HEK293T (cell line): Measurements from ENCODE around the gene LRP1B.

ENCODE experiments used
- CTCF ChIA-PET: fragments of 350-600 bp; formaldehyde crosslinking; extraction: SDS; loops from one replicate; lab custom pipeline; 2021; ENCODE audit warnings: antibody characterized with exemption, inconsistent platforms; lab: Yijun Ruan, JAX
- POLR2A ChIA-PET: fragments of 350-600 bp; formaldehyde crosslinking; extraction: SDS; loops from one replicate; lab custom pipeline; 2020; ENCODE audit warnings: antibody characterized with exemption, inconsistent platforms; lab: Yijun Ruan, JAX
- DNase-seq: peaks from one replicate; pipeline ENCODE4 v3.0.0; 2012; ENCODE audit warnings: mixed read lengths; ENCODE audit errors: extremely low spot score
- ARNT ChIP-seq: fragments of 450-650 bp; IDR thresholded peaks from 2 replicates; pipeline ENCODE4 v1.6.1; 2017; ENCODE audit warnings: mild to moderate bottlenecking
- BHLHE40 ChIP-seq: fragments of 450-650 bp; IDR thresholded peaks from 2 replicates; pipeline ENCODE4 v1.6.1; 2016; ENCODE audit warnings: mild to moderate bottlenecking, moderate library complexity, borderline replicate concordance
- CTBP1 ChIP-seq: fragments of 450-650 bp; IDR thresholded peaks from 2 replicates; pipeline ENCODE4 v1.6.1; 2016; ENCODE audit warnings: borderline replicate concordance
- ELF4 ChIP-seq: fragments of 450-650 bp; IDR thresholded peaks from 2 replicates; pipeline ENCODE4 v1.6.1; 2017; ENCODE audit warnings: antibody characterized with exemption
- FOXA1 ChIP-seq: fragments of 450-650 bp; IDR thresholded peaks from 2 replicates; pipeline ENCODE4 v1.6.1; 2016; ENCODE audit warnings: mild to moderate bottlenecking
- FOXK2 ChIP-seq: fragments of 450-650 bp; IDR thresholded peaks from 2 replicates; pipeline ENCODE4 v1.6.1; 2016; ENCODE audit warnings: mild to moderate bottlenecking
- FOXM1 ChIP-seq: fragments of 450-650 bp; IDR thresholded peaks from 2 replicates; pipeline ENCODE4 v1.6.1; 2017; ENCODE audit warnings: mild to moderate bottlenecking, borderline replicate concordance
- HDGF ChIP-seq: fragments of 450-650 bp; IDR thresholded peaks from 2 replicates; pipeline ENCODE4 v1.6.1; 2017; ENCODE audit warnings: antibody characterized with exemption, borderline replicate concordance
- L3MBTL2 ChIP-seq: fragments of 450-650 bp; conservative IDR thresholded peaks from 2 replicates; pipeline ENCODE4 v1.6.1; 2016; ENCODE audit warnings: mild to moderate bottlenecking
- LEF1 ChIP-seq: fragments of 450-650 bp; IDR thresholded peaks from 2 replicates; pipeline ENCODE4 v1.6.1; 2017; ENCODE audit warnings: mild to moderate bottlenecking, borderline replicate concordance
- NFRKB ChIP-seq: fragments of 450-650 bp; IDR thresholded peaks from 2 replicates; pipeline ENCODE4 v1.6.1; 2016; ENCODE audit warnings: mild to moderate bottlenecking, moderate library complexity
- PKNOX1 ChIP-seq: fragments of 450-650 bp; IDR thresholded peaks from 2 replicates; pipeline ENCODE4 v1.6.1; 2016
- SP1 ChIP-seq: fragments of 450-650 bp; IDR thresholded peaks from 2 replicates; pipeline ENCODE4 v1.6.1; 2017
- SUZ12 ChIP-seq: fragments of 450-650 bp; IDR thresholded peaks from 2 replicates; pipeline ENCODE4 v1.6.1; 2016; ENCODE audit warnings: mild to moderate bottlenecking
- TARDBP ChIP-seq: fragments of 450-650 bp; IDR thresholded peaks from 2 replicates; pipeline ENCODE4 v1.6.1; 2016
- ZNF384 ChIP-seq: fragments of 450-650 bp; IDR thresholded peaks from 2 replicates; pipeline ENCODE4 v1.6.1; 2016

Gene LRP1B

GRCh38 chr2:141467331-141467730 lies 663.5 kb downstream of the LRP1B start:
- CTCF ChIA-PET, result no interaction called here
- no peak for DNase-seq
- POLR2A ChIA-PET, result no interaction called here
- no peak for TF ChIP-seq ZNF384
- no peak for TF ChIP-seq ARNT
- no peak for TF ChIP-seq FOXM1
- TF ChIP-seq FOXA1, result no peak
- TF ChIP-seq BHLHE40, result no peak
- no peak for TF ChIP-seq NFRKB
- TF ChIP-seq PKNOX1, result no peak
- no peak for TF ChIP-seq HDGF
- TF ChIP-seq TARDBP, result no peak
- no peak for TF ChIP-seq L3MBTL2
- TF ChIP-seq SUZ12, result no peak

- TF ChIP-seq PKNOX1 (no peak), ELF4 (no peak), ARNT (no peak), HDGF (no peak), NFRKB (no peak), BHLHE40 (no peak), SP1 (no peak), SUZ12 (no peak), L3MBTL2 (no peak), CTBP1 (no peak), LEF1 (no peak)
- CTCF ChIA-PET, result no interaction called here
- DNase-seq, result no peak
- POLR2A ChIA-PET, result no interaction called here
Measured at GRCh38 chr2:141464995-141465394, 665.8 kb downstream of the LRP1B start.

- DNase-seq, result no peak
- POLR2A ChIA-PET, result no interaction called here
- CTCF ChIA-PET, result no interaction called here
- TF ChIP-seq ARNT (no peak), FOXA1 (no peak), ZNF384 (no peak), TARDBP (no peak), CTBP1 (no peak), LEF1 (no peak), HDGF (no peak), L3MBTL2 (no peak), FOXM1 (no peak), PKNOX1 (no peak), ELF4 (no peak), NFRKB (no peak)
Measured at GRCh38 chr2:141458351-141458750, 672.5 kb downstream of the LRP1B start.

- DNase-seq, result no peak
- ChIA-PET POLR2A (no interaction called here), CTCF (no interaction called here)
- no peak for TF ChIP-seq SP1
- no peak for TF ChIP-seq HDGF
- no peak for TF ChIP-seq ARNT
- TF ChIP-seq FOXK2, result no peak
- TF ChIP-seq FOXM1, result no peak
Measured at GRCh38 chr2:141455877-141456276, 674.9 kb downstream of the LRP1B start.

- DNase-seq, result no peak
- CTCF ChIA-PET, result no interaction called here
Measured at GRCh38 chr2:141455211-141455826, 675.5 kb downstream of the LRP1B start.

More at GRCh38 chr2:141455211-141455826, 675.5 kb downstream of the LRP1B start:
- POLR2A ChIA-PET, result no interaction called here
- TF ChIP-seq L3MBTL2 (no peak), ARNT (no peak), HDGF (no peak), SP1 (no peak), CTBP1 (no peak), PKNOX1 (no peak), FOXM1 (no peak), NFRKB (no peak), TARDBP (no peak), ELF4 (no peak), ZNF384 (no peak), SUZ12 (no peak), LEF1 (no peak), FOXA1 (no peak), FOXK2 (no peak), BHLHE40 (no peak)
